Fibroblast of mammary gland (primary cell): ENCODE data around the gene FKRP.

Experiments
- DNase-seq: peaks from one replicate; pipeline ENCODE4 v3.0.0-alpha.2; 2010; ENCODE audit warnings: low read depth
- H3K4me3 ChIP-seq: 2 replicates; pipeline ENCODE4 v1.5.1; 2011; ENCODE audit warnings: low read depth, mild to moderate bottlenecking, low read length, moderate library complexity; ENCODE audit not compliant: control insufficient read depth
- TF ChIP-seq, protein P1 (sequence below): conservative IDR thresholded peaks from 2 replicates; pipeline ENCODE4 v1.5.1; 2011; ENCODE audit warnings: low read depth, low read length, inconsistent platforms; ENCODE audit not compliant: control insufficient read depth, insufficient read depth

The FKRP gene

DNA sequence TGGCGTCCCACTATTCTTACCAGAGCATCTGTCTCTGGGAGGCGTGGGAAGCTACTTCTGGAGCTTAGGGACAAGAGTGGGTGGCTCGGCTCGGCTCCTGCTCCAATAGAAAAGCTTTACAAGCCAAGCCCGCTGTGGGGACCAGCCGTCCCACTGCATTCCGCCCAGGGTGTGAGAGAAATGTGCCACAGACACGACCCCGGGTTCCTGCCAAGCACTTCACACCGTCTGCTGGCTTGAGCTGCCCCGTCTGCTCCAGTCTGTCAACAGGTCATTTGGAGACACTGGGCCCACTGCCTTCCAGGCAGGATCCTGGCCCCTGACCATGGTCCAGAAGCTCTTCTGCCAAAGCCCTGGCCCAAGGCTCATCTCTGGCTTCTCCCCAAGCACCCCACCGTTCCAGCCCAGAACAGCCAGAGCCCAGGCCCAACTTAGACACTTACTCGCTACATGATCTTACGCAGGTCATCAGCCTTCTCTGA is 6.5 kb upstream of the FKRP start:
- H3K4me3 ChIP-seq, result no peak overlapping the region
- TF ChIP-seq, protein P1, sequence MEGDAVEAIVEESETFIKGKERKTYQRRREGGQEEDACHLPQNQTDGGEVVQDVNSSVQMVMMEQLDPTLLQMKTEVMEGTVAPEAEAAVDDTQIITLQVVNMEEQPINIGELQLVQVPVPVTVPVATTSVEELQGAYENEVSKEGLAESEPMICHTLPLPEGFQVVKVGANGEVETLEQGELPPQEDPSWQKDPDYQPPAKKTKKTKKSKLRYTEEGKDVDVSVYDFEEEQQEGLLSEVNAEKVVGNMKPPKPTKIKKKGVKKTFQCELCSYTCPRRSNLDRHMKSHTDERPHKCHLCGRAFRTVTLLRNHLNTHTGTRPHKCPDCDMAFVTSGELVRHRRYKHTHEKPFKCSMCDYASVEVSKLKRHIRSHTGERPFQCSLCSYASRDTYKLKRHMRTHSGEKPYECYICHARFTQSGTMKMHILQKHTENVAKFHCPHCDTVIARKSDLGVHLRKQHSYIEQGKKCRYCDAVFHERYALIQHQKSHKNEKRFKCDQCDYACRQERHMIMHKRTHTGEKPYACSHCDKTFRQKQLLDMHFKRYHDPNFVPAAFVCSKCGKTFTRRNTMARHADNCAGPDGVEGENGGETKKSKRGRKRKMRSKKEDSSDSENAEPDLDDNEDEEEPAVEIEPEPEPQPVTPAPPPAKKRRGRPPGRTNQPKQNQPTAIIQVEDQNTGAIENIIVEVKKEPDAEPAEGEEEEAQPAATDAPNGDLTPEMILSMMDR, result no peak
- DNase-seq, result no peak

DNA sequence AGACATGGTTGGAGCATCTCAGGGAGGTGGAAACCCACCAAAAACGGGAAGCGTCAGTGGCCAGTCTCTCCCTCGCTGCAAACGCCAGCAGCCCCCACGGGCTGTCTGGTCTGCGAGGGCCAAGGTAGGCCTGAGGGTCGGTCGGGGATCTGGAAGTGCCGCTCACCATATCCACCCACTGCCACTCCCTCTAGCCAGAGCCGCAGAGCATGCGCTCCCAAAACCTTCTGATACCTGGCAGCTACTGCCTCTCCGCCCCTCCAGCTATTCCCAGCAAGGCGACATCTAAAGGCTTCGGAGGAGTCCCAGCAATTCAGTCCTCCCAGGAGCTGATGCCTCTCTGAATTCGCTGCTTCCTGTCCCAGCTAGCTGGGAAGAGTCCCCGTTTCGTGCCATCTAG is 4.4 kb upstream of the FKRP start:
- no peak overlapping the region for H3K4me3 ChIP-seq
- TF ChIP-seq, protein P1, result no peak
- no peak for DNase-seq

DNA sequence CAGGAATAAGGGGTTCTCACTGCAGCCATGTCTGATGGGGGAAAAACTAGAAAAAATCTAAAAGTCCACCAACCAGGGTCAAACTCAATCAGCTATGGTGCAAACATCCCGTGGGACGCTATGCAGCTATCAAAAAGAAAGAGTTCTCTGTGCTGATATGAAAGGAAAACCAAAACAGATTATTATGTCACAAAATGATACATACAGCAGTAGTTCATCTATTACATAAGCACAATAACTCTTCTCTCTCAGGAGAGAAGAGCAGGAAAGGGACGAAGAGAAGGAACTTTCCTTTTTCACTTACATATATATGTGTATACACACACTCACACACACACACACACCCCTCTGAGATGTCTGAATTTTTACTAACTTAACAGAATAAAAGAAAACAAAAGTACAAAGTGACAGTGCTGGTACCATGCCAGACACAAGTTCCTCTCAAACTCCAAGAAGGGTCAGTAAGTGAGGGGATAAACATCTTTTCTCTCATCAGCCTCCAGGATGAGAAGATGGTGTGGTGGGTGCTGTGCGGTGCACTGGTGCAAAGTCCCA is 2.9 kb upstream of the FKRP start:
- no peak overlapping the region for H3K4me3 ChIP-seq
- DNase-seq, result no peak
- TF ChIP-seq, protein P1, result no peak

DNA sequence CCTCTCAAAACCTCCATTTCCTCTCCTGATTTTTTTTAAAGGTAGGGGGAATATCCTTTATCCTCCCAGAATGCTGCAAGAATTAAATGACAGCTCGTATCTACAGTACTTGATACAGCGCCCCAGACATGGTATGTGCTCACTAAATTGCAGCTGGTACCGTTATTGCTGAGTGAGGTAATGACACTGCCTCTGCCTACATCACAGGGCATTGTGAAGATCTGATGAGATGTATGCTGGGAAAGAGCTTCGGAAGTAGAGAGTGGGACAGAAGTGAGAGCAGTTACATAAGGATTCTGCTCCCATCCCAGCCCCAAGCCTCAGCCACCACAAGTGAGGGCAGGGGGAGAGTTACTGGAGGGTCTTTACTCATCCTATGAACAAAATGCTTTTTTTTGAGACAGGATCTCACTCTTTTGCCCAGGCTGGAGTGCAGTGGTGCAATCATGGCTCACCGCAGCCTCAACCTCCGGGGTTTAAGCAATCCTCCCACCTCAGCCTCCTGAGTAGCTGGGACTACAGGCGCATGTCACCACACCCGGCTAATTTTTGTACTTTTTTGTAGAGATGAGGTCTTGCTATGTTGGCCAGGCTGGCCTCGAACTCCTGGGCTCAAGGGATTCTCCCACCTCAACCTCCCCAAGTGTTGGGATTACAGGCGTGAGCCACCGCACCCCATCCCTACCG is 1.7 kb upstream of the FKRP start:
- TF ChIP-seq, protein P1, result no peak
- H3K4me3 ChIP-seq, result no peak overlapping the region
- no peak for DNase-seq

DNA sequence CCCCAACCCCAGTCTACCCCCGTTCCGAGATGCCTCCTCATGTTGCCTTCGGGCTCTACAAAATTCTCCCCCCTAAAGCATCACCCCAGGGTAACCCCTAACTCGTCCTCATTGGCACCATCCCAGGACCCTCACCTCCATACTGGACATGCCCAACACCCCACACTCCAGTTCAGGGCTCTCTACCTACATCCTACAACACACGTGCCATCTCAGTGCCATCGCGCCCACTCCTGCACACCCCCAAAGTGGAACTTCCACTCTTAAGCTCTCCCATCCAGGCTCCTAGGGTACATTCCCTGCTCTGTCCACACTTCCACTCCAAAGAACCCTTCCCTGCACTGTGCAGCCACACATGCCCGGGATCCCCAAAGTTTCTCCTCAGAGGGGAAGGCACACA is 827 bp upstream of the FKRP start:
- TF ChIP-seq, protein P1, result no peak
- no peak for DNase-seq
- peak overlapping the region; percentile 89 for H3K4me3 ChIP-seq

DNA sequence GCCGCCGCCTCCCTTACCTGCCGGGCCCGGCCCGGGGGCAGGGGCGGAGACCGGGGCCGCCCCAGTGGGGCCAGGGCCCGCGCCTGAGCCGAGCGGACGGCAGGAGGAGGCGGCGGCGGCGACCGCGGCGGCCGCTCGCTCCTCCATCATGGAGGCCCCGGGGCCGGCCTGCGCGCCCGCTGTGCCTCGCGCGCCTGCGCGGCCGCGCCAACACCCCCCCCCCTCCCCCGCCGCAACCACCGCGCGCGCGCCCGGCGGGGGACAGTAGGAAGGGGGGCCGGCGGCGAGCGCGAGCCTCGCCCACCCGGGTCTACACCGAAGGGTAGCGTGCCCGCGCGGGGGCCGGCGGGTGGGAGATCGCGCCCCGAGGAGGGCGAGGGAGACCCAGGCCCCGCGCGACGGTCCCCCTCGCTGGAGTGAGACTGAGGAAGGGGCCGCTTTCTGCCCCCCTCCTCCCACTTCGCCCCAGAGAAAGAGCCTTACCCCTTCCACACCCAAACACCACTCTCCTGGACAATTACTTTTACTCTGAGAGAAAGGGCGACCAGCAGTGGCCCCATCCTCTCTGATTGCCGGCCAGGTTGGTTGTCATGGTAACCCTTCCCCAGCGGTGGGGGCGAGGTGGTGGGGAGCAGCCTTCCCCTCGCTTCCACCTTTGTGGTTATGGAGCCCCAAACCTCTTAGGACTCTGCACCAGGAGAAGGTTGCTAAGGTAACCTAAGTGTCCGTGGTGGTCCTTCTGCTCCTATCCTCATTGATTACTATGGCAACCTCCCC is 612 bp downstream of the FKRP start, which contains the start of gene STRN4:
STRN4 (minus strand) TSS at position 170 of the 777 bp plus-strand sequence; CDS start at position 150, 20 bp downstream.
- TF ChIP-seq, protein P1, result no peak
- H3K4me3 ChIP-seq, result peak within 1 kb of the TSS; percentile 89
- DNase-seq, result no peak
